PFSK-1 (cell line): ENCODE results near the gene TRUB2.

Experiments used
- FOXP2 ChIP-seq: optimal IDR thresholded peaks from 2 replicates; pipeline ENCODE3; 2011; ENCODE audit warnings: borderline replicate concordance, control low read depth, inconsistent platforms; ENCODE audit not compliant: insufficient read depth; ENCODE audit errors: extremely low read length, extremely low read depth
- POLR2AphosphoS5 ChIP-seq: IDR thresholded peaks from 2 replicates; pipeline ENCODE4 v1.6.1; 2012; ENCODE audit warnings: low read depth, mild to moderate bottlenecking, control low read depth, low read length, moderate library complexity
- SIN3A ChIP-seq: IDR thresholded peaks from 2 replicates; pipeline ENCODE4 v1.6.1; 2012; ENCODE audit warnings: mild to moderate bottlenecking, low read length, moderate library complexity, borderline replicate concordance; ENCODE audit not compliant: insufficient read depth
- TAF1 ChIP-seq: IDR thresholded peaks from 2 replicates; pipeline ENCODE4 v1.6.1; 2012; ENCODE audit warnings: low read length, control low read depth, borderline replicate concordance; ENCODE audit not compliant: insufficient read depth
- TF ChIP-seq, protein P1 (sequence below), 2 experiments: IDR thresholded peaks; 2 replicates each; pipeline versions ENCODE4 v1.6.1 to v1.8.0; 2011 to 2012; ENCODE audit warnings: low read depth in 2 of 2, low read length in 2 of 2, control low read depth in 1 of 2, inconsistent platforms in 1 of 2, mild to moderate bottlenecking in 1 of 2, moderate library complexity in 1 of 2; ENCODE audit not compliant: insufficient read depth in 1 of 2

Gene TRUB2

DNA sequence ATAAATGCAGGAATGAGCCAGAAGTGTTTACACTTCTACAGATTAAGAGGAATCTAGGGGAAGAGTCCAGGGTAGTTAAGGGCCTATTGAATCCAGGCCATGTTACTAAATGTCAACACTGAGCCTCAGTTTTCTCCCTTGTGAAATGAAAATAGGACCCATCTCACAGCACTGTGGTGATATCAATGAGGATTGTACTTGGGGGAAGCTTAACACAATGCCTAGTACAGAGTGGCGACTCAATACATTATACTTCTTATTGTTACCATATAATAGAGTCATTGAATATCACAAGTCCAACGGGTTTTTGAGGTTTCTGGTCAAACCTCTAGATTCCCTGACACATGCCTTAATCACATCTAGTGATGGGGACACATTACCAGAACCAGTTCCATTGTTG is 4.6 kb downstream of the TRUB2 start:
- TF ChIP-seq, protein P1, sequence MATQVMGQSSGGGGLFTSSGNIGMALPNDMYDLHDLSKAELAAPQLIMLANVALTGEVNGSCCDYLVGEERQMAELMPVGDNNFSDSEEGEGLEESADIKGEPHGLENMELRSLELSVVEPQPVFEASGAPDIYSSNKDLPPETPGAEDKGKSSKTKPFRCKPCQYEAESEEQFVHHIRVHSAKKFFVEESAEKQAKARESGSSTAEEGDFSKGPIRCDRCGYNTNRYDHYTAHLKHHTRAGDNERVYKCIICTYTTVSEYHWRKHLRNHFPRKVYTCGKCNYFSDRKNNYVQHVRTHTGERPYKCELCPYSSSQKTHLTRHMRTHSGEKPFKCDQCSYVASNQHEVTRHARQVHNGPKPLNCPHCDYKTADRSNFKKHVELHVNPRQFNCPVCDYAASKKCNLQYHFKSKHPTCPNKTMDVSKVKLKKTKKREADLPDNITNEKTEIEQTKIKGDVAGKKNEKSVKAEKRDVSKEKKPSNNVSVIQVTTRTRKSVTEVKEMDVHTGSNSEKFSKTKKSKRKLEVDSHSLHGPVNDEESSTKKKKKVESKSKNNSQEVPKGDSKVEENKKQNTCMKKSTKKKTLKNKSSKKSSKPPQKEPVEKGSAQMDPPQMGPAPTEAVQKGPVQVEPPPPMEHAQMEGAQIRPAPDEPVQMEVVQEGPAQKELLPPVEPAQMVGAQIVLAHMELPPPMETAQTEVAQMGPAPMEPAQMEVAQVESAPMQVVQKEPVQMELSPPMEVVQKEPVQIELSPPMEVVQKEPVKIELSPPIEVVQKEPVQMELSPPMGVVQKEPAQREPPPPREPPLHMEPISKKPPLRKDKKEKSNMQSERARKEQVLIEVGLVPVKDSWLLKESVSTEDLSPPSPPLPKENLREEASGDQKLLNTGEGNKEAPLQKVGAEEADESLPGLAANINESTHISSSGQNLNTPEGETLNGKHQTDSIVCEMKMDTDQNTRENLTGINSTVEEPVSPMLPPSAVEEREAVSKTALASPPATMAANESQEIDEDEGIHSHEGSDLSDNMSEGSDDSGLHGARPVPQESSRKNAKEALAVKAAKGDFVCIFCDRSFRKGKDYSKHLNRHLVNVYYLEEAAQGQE (IDR thresholded peaks at IDR 0.05; ENCODE audit: insufficient read depth in 1 of 2, low read depth in 2 of 2, low read length in 2 of 2) = no peak
- TF ChIP-seq FOXP2 (no peak), TAF1 (no peak), SIN3A (no peak)

DNA sequence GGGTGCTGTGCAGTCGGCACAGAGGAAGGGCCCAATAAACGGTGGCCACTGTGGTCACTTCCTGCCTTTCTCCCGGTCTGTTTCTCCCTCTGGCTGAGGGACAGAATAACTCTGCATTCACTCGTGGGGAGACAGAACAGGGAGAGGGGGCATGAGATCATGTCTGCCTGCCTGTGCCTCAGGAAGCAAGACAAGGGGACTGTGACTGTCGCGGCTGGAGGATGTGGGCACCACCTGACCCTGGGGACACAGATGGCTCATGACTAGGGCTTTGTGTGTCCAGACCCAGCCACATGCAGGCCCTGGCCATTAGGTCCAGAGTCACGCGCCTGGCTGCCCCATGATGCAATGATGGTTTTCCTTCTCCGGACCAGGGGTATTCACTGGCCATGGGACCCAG is 5.8 kb downstream of the TRUB2 start:
- TF ChIP-seq FOXP2 (no peak), POLR2AphosphoS5 (no peak), TAF1 (no peak), SIN3A (no peak)

DNA sequence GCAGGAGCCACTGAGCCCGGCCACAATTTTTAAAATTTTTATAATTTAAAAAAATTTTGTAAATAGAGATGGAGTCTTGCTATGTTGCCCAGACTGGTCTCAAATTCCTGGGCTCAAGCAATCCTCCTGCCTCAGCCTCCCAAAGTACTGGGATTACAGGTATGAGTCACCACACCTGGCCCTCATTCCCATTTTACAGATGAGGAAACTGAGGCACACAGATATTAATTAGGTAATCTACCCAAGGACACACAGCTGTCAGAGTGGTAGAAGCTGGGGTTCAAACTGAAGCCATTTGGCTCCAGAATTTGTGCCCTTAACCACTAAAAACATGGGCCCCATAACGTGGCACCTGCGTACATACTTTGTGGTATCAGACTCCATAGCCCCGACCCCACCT is 7.5 kb downstream of the TRUB2 start:
- no peak for TF ChIP-seq POLR2AphosphoS5
- TF ChIP-seq SIN3A = no peak
- TF ChIP-seq, protein P1 (IDR thresholded peaks at IDR 0.05; ENCODE audit: insufficient read depth in 1 of 2, low read depth in 2 of 2, low read length in 2 of 2) = no peak

- no peak for TF ChIP-seq POLR2AphosphoS5
- no peak for TF ChIP-seq SIN3A
- TF ChIP-seq TAF1 = no peak
- no peak for TF ChIP-seq FOXP2
These were observed 11.8 kb downstream of the TRUB2 start for GRCh38 chr9:128310461-128310860.

DNA sequence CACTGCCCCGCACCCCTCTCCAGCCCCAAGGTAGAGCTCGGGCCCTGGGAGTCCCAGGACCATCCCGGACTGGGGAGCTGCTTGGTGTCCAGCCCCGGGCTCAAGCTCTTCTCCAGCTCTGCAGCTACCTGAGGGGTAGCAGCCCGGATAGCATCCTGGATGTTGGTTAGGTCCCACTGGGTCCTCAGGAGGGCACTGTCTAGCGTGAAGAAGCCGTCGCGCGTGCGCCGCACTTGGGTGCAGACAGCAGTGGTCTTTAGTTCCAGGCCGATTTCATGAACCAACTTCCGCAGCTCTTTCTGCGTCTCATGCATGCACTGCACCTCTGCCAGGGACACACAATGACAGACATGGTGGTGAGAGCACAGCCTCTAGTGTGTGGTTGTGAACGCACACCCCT is 12.7 kb downstream of the TRUB2 start:
- TF ChIP-seq POLR2AphosphoS5 = no peak
- no peak for TF ChIP-seq SIN3A
- no peak for TF ChIP-seq FOXP2
- no peak for TF ChIP-seq TAF1
- TF ChIP-seq, protein P1 (IDR thresholded peaks at IDR 0.05; ENCODE audit: insufficient read depth in 1 of 2, low read depth in 2 of 2, low read length in 2 of 2) = no peak

GRCh38 chr9:128304971-128305288 is 17.3 kb downstream of the TRUB2 start:
- TF ChIP-seq SIN3A (no peak), POLR2AphosphoS5 (no peak), TAF1 (no peak), FOXP2 (no peak)
- TF ChIP-seq, protein P1 (IDR thresholded peaks at IDR 0.05; ENCODE audit: insufficient read depth in 1 of 2, low read depth in 2 of 2, low read length in 2 of 2) = no peak
